GM12878 (cell line): Measurements from ENCODE around the gene GHITM. TPM values are rescaled to one million over a fixed set of nuclear protein-coding genes. Genes with fewer than 3 reads are reported as not detected.

Source experiments
- BACH1 ChIP-seq: fragments of 450-650 bp; IDR thresholded peaks from 2 replicates; pipeline ENCODE4 v1.6.1; 2017; ENCODE audit warnings: mild to moderate bottlenecking, borderline replicate concordance
- BCLAF1 ChIP-seq: fragments of 450-650 bp; IDR thresholded peaks from 2 replicates; pipeline ENCODE4 v1.6.1; 2017; ENCODE audit warnings: antibody characterized with exemption, mild to moderate bottlenecking, moderate library complexity
- CHD1 ChIP-seq: IDR thresholded peaks from 2 replicates; pipeline ENCODE4 v1.6.1; 2012; ENCODE audit warnings: low read depth, low read length, improper control_type of control experiment
- CREB1 ChIP-seq: IDR thresholded peaks from 2 replicates; pipeline ENCODE4 v1.6.1; 2012; ENCODE audit warnings: low read depth, mild to moderate bottlenecking, inconsistent platforms
- CREM ChIP-seq: IDR thresholded peaks from 2 replicates; pipeline ENCODE4 v1.6.1; 2014; ENCODE audit warnings: antibody characterized with exemption, low read depth
- MEF2A ChIP-seq: IDR thresholded peaks from 2 replicates; pipeline ENCODE4 v1.6.1; 2011; ENCODE audit warnings: low read depth, mild to moderate bottlenecking, low read length, moderate library complexity; ENCODE audit not compliant: insufficient read depth
- NFIC ChIP-seq: IDR thresholded peaks from 2 replicates; pipeline ENCODE4 v1.6.1; 2012; ENCODE audit warnings: low read depth, mild to moderate bottlenecking, inconsistent platforms, low read length, moderate library complexity
- NFYA ChIP-seq: IDR thresholded peaks from 2 replicates; pipeline ENCODE4 v1.6.1; 2011; ENCODE audit warnings: low read depth, mild to moderate bottlenecking, low read length, improper control_type of control experiment, borderline replicate concordance
- PKNOX1 ChIP-seq: fragments of 450-650 bp; IDR thresholded peaks from 2 replicates; pipeline ENCODE4 v1.6.1; 2016; ENCODE audit warnings: mild to moderate bottlenecking
- RELA ChIP-seq: fragments of 450-650 bp; IDR thresholded peaks from 2 replicates; pipeline ENCODE4 v1.8.0; 2014; ENCODE audit warnings: borderline replicate concordance; ENCODE audit not compliant: partially characterized antibody
- RFX5 ChIP-seq: IDR thresholded peaks from 2 replicates; pipeline ENCODE4 v1.6.1; 2011; ENCODE audit warnings: low read depth, low read length, improper control_type of control experiment
- RUNX3 ChIP-seq: IDR thresholded peaks from 2 replicates; pipeline ENCODE4 v1.6.1; 2012; ENCODE audit warnings: low read length, inconsistent platforms
- ZNF24 ChIP-seq: fragments of 450-650 bp; IDR thresholded peaks from 2 replicates; pipeline ENCODE4 v1.6.1; 2017; ENCODE audit warnings: antibody characterized with exemption, mild to moderate bottlenecking
- ZSCAN29 ChIP-seq: fragments of 450-650 bp; IDR thresholded peaks from 2 replicates; pipeline ENCODE4 v1.6.1; 2017; ENCODE audit warnings: mild to moderate bottlenecking, moderate library complexity
- polyA plus RNA-seq, 11 experiments: library from polyadenylated mRNA; depleted of rRNA in 4 of 11; unstranded in 6 of 11; stranded (reverse) in 5 of 11; fragments of >200 nt; fragmentation: Nextera tagmentation in 4 of 11; fragmentation: Illumina TruSeq in 1 of 11; extraction: Ambion mirVana in 4 of 11; extraction: Trizol in 1 of 11; gene quantifications; 1 replicate in 1 of 11; 2 replicates in 10 of 11; pipeline versions ENCODE4 v1.2.1 to v1.2.3, GENCODE V29; 2011 to 2016; ENCODE audit warnings: inconsistent platforms in 2 of 11, missing spikeins in 2 of 11, low read depth in 1 of 11
- total RNA-seq, 4 experiments: library from RNA; depleted of rRNA in 3 of 4; stranded (reverse); fragments of >200 nt in 3 of 4; fragmentation: Illumina TruSeq in 1 of 4; extraction: Trizol in 1 of 4; gene quantifications; 2 replicates each; pipeline versions ENCODE4 v1.2.1 to v1.2.3, GENCODE V29; 2013 to 2021
- TF ChIP-seq, protein P1 (sequence below): fragments of 450-650 bp; IDR thresholded peaks from 2 replicates; pipeline ENCODE4 v1.6.1; 2017; ENCODE audit warnings: mild to moderate bottlenecking, moderate library complexity
- TF ChIP-seq, protein P2 (sequence below): IDR thresholded peaks from 2 replicates; pipeline ENCODE4 v1.6.1; 2011; ENCODE audit warnings: mild to moderate bottlenecking, low read depth, low read length, moderate library complexity; ENCODE audit not compliant: insufficient replicate concordance
- TF ChIP-seq, protein P3 (sequence below): fragments of 450-650 bp; formaldehyde crosslinking; IDR thresholded peaks from 2 replicates; pipeline ENCODE4 v1.4.0; 2020; ENCODE audit warnings: mild to moderate bottlenecking, moderate library complexity

Gene GHITM
- total and polyA plus RNA-seq, 10 of the 15 experiments (the other 5 are each of a cell fraction or from before 2014, with no cell fraction given), result 120 to 501 (median 209) TPM

GRCh38 chr10:84177541-84178141 lies 38.3 kb downstream of the GHITM start (continued):
- TF ChIP-seq BCLAF1 (no peak), CREM (no peak), ZSCAN29 (no peak), RELA (no peak), CREB1 (no peak), ZNF24 (no peak), NFYA (no peak), BACH1 (no peak), NFIC (no peak), PKNOX1 (no peak), RFX5 (no peak), CHD1 (no peak), RUNX3 (peak; percentile 67), MEF2A (no peak)
- TF ChIP-seq, protein P1, sequence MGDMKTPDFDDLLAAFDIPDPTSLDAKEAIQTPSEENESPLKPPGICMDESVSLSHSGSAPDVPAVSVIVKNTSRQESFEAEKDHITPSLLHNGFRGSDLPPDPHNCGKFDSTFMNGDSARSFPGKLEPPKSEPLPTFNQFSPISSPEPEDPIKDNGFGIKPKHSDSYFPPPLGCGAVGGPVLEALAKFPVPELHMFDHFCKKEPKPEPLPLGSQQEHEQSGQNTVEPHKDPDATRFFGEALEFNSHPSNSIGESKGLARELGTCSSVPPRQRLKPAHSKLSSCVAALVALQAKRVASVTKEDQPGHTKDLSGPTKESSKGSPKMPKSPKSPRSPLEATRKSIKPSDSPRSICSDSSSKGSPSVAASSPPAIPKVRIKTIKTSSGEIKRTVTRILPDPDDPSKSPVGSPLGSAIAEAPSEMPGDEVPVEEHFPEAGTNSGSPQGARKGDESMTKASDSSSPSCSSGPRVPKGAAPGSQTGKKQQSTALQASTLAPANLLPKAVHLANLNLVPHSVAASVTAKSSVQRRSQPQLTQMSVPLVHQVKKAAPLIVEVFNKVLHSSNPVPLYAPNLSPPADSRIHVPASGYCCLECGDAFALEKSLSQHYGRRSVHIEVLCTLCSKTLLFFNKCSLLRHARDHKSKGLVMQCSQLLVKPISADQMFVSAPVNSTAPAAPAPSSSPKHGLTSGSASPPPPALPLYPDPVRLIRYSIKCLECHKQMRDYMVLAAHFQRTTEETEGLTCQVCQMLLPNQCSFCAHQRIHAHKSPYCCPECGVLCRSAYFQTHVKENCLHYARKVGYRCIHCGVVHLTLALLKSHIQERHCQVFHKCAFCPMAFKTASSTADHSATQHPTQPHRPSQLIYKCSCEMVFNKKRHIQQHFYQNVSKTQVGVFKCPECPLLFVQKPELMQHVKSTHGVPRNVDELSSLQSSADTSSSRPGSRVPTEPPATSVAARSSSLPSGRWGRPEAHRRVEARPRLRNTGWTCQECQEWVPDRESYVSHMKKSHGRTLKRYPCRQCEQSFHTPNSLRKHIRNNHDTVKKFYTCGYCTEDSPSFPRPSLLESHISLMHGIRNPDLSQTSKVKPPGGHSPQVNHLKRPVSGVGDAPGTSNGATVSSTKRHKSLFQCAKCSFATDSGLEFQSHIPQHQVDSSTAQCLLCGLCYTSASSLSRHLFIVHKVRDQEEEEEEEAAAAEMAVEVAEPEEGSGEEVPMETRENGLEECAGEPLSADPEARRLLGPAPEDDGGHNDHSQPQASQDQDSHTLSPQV, result no peak
- TF ChIP-seq, protein P2, sequence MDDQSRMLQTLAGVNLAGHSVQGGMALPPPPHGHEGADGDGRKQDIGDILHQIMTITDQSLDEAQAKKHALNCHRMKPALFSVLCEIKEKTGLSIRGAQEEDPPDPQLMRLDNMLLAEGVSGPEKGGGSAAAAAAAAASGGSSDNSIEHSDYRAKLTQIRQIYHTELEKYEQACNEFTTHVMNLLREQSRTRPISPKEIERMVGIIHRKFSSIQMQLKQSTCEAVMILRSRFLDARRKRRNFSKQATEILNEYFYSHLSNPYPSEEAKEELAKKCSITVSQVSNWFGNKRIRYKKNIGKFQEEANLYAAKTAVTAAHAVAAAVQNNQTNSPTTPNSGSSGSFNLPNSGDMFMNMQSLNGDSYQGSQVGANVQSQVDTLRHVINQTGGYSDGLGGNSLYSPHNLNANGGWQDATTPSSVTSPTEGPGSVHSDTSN, result no peak
- TF ChIP-seq, protein P3, sequence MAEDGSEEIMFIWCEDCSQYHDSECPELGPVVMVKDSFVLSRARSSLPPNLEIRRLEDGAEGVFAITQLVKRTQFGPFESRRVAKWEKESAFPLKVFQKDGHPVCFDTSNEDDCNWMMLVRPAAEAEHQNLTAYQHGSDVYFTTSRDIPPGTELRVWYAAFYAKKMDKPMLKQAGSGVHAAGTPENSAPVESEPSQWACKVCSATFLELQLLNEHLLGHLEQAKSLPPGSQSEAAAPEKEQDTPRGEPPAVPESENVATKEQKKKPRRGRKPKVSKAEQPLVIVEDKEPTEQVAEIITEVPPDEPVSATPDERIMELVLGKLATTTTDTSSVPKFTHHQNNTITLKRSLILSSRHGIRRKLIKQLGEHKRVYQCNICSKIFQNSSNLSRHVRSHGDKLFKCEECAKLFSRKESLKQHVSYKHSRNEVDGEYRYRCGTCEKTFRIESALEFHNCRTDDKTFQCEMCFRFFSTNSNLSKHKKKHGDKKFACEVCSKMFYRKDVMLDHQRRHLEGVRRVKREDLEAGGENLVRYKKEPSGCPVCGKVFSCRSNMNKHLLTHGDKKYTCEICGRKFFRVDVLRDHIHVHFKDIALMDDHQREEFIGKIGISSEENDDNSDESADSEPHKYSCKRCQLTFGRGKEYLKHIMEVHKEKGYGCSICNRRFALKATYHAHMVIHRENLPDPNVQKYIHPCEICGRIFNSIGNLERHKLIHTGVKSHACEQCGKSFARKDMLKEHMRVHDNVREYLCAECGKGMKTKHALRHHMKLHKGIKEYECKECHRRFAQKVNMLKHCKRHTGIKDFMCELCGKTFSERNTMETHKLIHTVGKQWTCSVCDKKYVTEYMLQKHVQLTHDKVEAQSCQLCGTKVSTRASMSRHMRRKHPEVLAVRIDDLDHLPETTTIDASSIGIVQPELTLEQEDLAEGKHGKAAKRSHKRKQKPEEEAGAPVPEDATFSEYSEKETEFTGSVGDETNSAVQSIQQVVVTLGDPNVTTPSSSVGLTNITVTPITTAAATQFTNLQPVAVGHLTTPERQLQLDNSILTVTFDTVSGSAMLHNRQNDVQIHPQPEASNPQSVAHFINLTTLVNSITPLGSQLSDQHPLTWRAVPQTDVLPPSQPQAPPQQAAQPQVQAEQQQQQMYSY (CRISPR knock-in tag), result no peak
